Measurements from ENCODE around the gene CAMK2A. TPM values are rescaled to one million over a fixed set of nuclear protein-coding genes. Genes with fewer than 3 reads are reported as not detected.

Gene CAMK2A
- polyA plus RNA-seq, 1 of the 3 experiments (the other 2 are of a cell fraction), result 0.10 TPM

GRCh38 chr5:150254774-150255173 is 34.8 kb downstream of the CAMK2A start:
- Histone ChIP-seq H3K4me2 (no peak overlapping the region), H4K20me1 (ENCODE audit: insufficient read depth) (no peaks in the 10 kb centered on the region), H3K79me2 (ENCODE audit: insufficient read depth) (no peaks in the 10 kb centered on the region), H3K27me3 (ENCODE audit: insufficient read depth) (no peaks in the 10 kb centered on the region), H3K36me3 (replicated peaks in 1 of 2; ENCODE audit: control insufficient read depth in 1 of 2, insufficient read depth in 2 of 2, low read length in 1 of 2) (no peaks in the 10 kb centered on the region), H3K4me1 (ENCODE audit: control insufficient read depth in 1 of 2, insufficient read depth in 2 of 2, low read depth in 1 of 2, low read length in 1 of 2) (peaks cover 0 to 17% of the 10 kb centered on the region in 2 experiments; a peak in 1 of 4 replicates), H3K4me3 (ENCODE audit: low read depth in 2 of 2, low read length in 1 of 2) (no peak overlapping the region), H3K9ac (no peak overlapping the region), H3K9me2 (no peaks in the 10 kb centered on the region), H3F3A (replicated peaks; ENCODE audit: insufficient read depth) (no peaks in the 10 kb centered on the region), H2AFZ (ENCODE audit: low read depth) (no peak overlapping the region), H3K9me3 (no peaks in the 10 kb centered on the region), H3K27ac (ENCODE audit: low read depth in 2 of 2, low read length in 1 of 2) (no peak overlapping the region)
- ChIA-PET CTCF (interaction anchor here (0.7 to 2.0 kb wide), 6 partner anchors 10 to 27 kb away, joined by 3 to 7 read pairs (median 4); no protein-coding TSS in a partner anchor), POLR2A (no interaction called here)
- 95% methylated on average over 4 of the region's 4 CpGs for WGBS (ENCODE audit: low lambda C conversion rate)
- TF ChIP-seq CHD2 (IDR thresholded peaks at IDR 0.05; ENCODE audit: low read length, partially characterized antibody), result no peak
- TF ChIP-seq IRF3 (IDR thresholded peaks at IDR 0.05; ENCODE audit: low read depth, low read length), result no peak
- DNase-seq, result no peak

- CTCF ChIA-PET, result interaction anchor here (0.7 to 1.4 kb wide), 4 partner anchors 16 to 27 kb away, joined by 3 to 6 read pairs (median 4); no protein-coding TSS in a partner anchor
- peaks cover 0 to 17% of the 10 kb centered on the region in 2 experiments; a peak in 1 of 4 replicates for H3K4me1 ChIP-seq (ENCODE audit: control insufficient read depth in 1 of 2, insufficient read depth in 2 of 2, low read depth in 1 of 2, low read length in 1 of 2)
- no peak overlapping the region for H3K4me2 ChIP-seq
- H3K36me3 ChIP-seq (replicated peaks in 1 of 2; ENCODE audit: control insufficient read depth in 1 of 2, insufficient read depth in 2 of 2, low read length in 1 of 2), result no peaks in the 10 kb centered on the region
- H3K9ac ChIP-seq, result no peak overlapping the region
- H3K9me2 ChIP-seq, result no peaks in the 10 kb centered on the region
- TF ChIP-seq CHD2 (IDR thresholded peaks at IDR 0.05; ENCODE audit: low read length, partially characterized antibody) (no peak), FOSL2 (IDR thresholded peaks at IDR 0.05; ENCODE audit: borderline replicate concordance, low read depth) (no peak), TCF12 (IDR thresholded peaks at IDR 0.05) (no peak), MAX (IDR thresholded peaks at IDR 0.05; ENCODE audit: low read depth) (no peak), SMC3 (IDR thresholded peaks at IDR 0.05; ENCODE audit: low read depth, low read length) (no peak), ZBTB33 (IDR thresholded peaks at IDR 0.05; ENCODE audit: borderline replicate concordance, low read depth) (no peak), ELF1 (IDR thresholded peaks at IDR 0.05) (no peak), USF2 (IDR thresholded peaks at IDR 0.05; ENCODE audit: borderline replicate concordance, low read depth, low read length) (no peak), PBX3 (IDR thresholded peaks at IDR 0.05) (no peak), RXRA (IDR thresholded peaks at IDR 0.05; ENCODE audit: borderline replicate concordance, low read depth) (no peak), RAD21 (IDR thresholded peaks at IDR 0.05; ENCODE audit: low read length) (no peak), FOXM1 (IDR thresholded peaks at IDR 0.05; ENCODE audit: low read depth) (no peak), REST (IDR thresholded peaks at IDR 0.05; ENCODE audit: low read depth, low read length) (no peak), RFX5 (IDR thresholded peaks at IDR 0.05; ENCODE audit: low read length) (no peak), FOXJ3 (CRISPR knock-in tag; IDR thresholded peaks at IDR 0.05) (no peak), SIN3A (IDR thresholded peaks at IDR 0.05; ENCODE audit: borderline replicate concordance, low read depth, low read length) (no peak)
- H2AFZ ChIP-seq (ENCODE audit: low read depth), result no peak overlapping the region
- no peak overlapping the region for H3K4me3 ChIP-seq (ENCODE audit: low read depth in 2 of 2, low read length in 1 of 2)
- no peaks in the 10 kb centered on the region for H3F3A ChIP-seq (replicated peaks; ENCODE audit: insufficient read depth)
- H3K27me3 ChIP-seq (ENCODE audit: insufficient read depth), result no peaks in the 10 kb centered on the region
- no peaks in the 10 kb centered on the region for H3K79me2 ChIP-seq (ENCODE audit: insufficient read depth)
- POLR2A ChIA-PET, result no interaction called here
- DNase-seq, result no peak
- WGBS (ENCODE audit: low lambda C conversion rate), result 72% methylated on average over 7 of the region's 7 CpGs
- H3K27ac ChIP-seq (ENCODE audit: low read depth in 2 of 2, low read length in 1 of 2), result no peak overlapping the region
- H4K20me1 ChIP-seq (ENCODE audit: insufficient read depth), result no peaks in the 10 kb centered on the region
- H3K9me3 ChIP-seq, result no peaks in the 10 kb centered on the region
Observed at GRCh38 chr5:150254363-150254762, 35.2 kb downstream of the CAMK2A start.
